Loucy (cell line): ENCODE results near the gene CLEC4M.

Experiments
- H2AFZ ChIP-seq: fragments of 200-600 bp; sonication (generic); 2 replicates; pipeline ENCODE4 v1.6.0; 2016; ENCODE audit warnings: antibody characterized with exemption, mild to moderate bottlenecking, low read length, moderate library complexity
- H3F3A ChIP-seq: fragments of 200-600 bp; 2 replicates; pipeline ENCODE4 v1.6.0; 2016; ENCODE audit warnings: antibody characterized with exemption, low read depth, mild to moderate bottlenecking
- H3K27me3 ChIP-seq: fragments of 200-600 bp; sonication (generic); 2 replicates; pipeline ENCODE4 v1.6.1; 2014; ENCODE audit warnings: low read length, mild to moderate bottlenecking; ENCODE audit not compliant: insufficient read depth, poor library complexity, severe bottlenecking
- H3K36me3 ChIP-seq: fragments of 200-600 bp; sonication (generic); 2 replicates; pipeline ENCODE4 v1.6.1; 2016; ENCODE audit warnings: low read length; ENCODE audit not compliant: insufficient read depth
- H3K4me1 ChIP-seq: fragments of 200-600 bp; sonication (generic); 2 replicates; pipeline ENCODE4 v1.5.1; 2014; ENCODE audit warnings: low read length, mild to moderate bottlenecking; ENCODE audit not compliant: insufficient read depth, poor library complexity, severe bottlenecking
- H3K4me2 ChIP-seq: fragments of 200-600 bp; sonication (generic); 2 replicates; pipeline ENCODE4 v1.6.0; 2014; ENCODE audit warnings: antibody characterized with exemption, low read length, low read depth, mild to moderate bottlenecking; ENCODE audit not compliant: poor library complexity, severe bottlenecking
- H3K4me3 ChIP-seq: fragments of 200-600 bp; sonication (generic); 2 replicates; pipeline ENCODE4 v1.5.1; 2014; ENCODE audit warnings: low read length, mild to moderate bottlenecking, mixed read lengths; ENCODE audit not compliant: poor library complexity, severe bottlenecking
- H3K79me2 ChIP-seq: fragments of 200-600 bp; sonication (generic); 2 replicates; pipeline ENCODE4 v1.6.1; 2014; ENCODE audit warnings: low read length; ENCODE audit not compliant: insufficient read depth
- H3K9ac ChIP-seq: fragments of 200-600 bp; sonication (generic); 2 replicates; pipeline ENCODE4 v1.6.0; 2014; ENCODE audit warnings: mild to moderate bottlenecking, low read depth, low read length, moderate library complexity; ENCODE audit not compliant: poor library complexity, severe bottlenecking
- H3K9me2 ChIP-seq: fragments of 200-600 bp; sonication (generic); replicated peaks from 2 replicates; pipeline ENCODE4 v1.6.1; 2016; ENCODE audit warnings: low read depth, low read length, mixed read lengths
- H3K9me3 ChIP-seq: fragments of 200-600 bp; sonication (generic); 2 replicates; pipeline ENCODE4 v1.6.1; 2014; ENCODE audit warnings: mild to moderate bottlenecking, antibody characterized with exemption, low read length, low read depth; ENCODE audit not compliant: insufficient read depth
- H4K20me1 ChIP-seq: fragments of 200-600 bp; sonication (generic); 2 replicates; pipeline ENCODE4 v1.6.0; 2014; ENCODE audit warnings: antibody characterized with exemption, low read length, mild to moderate bottlenecking; ENCODE audit not compliant: insufficient read depth, poor library complexity, severe bottlenecking
- EZH2phosphoT487 ChIP-seq: fragments of 200-600 bp; IDR thresholded peaks from 2 replicates; pipeline ENCODE4 v1.6.1; 2018; ENCODE audit warnings: antibody characterized with exemption, mild to moderate bottlenecking, moderate library complexity, borderline replicate concordance
- TF ChIP-seq, protein P1 (sequence below): fragments of 200-600 bp; sonication (generic); conservative IDR thresholded peaks from 2 replicates; pipeline ENCODE4 v1.5.1; 2014; ENCODE audit warnings: mild to moderate bottlenecking, antibody characterized with exemption, low read length

Gene CLEC4M

DNA sequence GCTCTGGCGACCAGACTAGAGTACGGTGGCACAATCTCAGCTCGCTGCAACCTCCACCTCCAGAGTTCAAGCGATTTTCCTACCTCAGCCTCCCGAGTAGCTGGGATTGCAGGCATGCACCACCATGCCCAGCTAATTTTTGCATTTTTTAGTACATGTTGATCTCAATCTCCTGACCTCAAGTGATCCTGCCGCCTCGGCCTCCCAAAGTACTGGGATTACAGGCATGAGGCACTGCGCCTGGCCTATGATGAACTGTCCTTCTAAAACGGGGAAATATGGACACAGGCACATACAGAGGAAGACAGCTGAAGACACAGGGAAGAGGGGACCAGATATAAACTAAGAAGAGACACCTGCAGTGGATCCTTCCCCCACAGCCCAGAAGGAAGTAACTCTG is 12.7 kb downstream of the CLEC4M start:
- no peaks in the 10 kb centered on the region for H3F3A ChIP-seq
- no peak overlapping the region for H3K4me3 ChIP-seq
- no peaks in the 10 kb centered on the region for H4K20me1 ChIP-seq
- no peak overlapping the region for H3K9ac ChIP-seq
- H3K27me3 ChIP-seq, result no peaks in the 10 kb centered on the region
- H3K4me1 ChIP-seq, result no peaks in the 10 kb centered on the region
- H3K9me2 ChIP-seq, result no peaks in the 10 kb centered on the region
- H3K36me3 ChIP-seq, result no peaks in the 10 kb centered on the region
- no peaks in the 10 kb centered on the region for H3K79me2 ChIP-seq
- TF ChIP-seq, protein P1, sequence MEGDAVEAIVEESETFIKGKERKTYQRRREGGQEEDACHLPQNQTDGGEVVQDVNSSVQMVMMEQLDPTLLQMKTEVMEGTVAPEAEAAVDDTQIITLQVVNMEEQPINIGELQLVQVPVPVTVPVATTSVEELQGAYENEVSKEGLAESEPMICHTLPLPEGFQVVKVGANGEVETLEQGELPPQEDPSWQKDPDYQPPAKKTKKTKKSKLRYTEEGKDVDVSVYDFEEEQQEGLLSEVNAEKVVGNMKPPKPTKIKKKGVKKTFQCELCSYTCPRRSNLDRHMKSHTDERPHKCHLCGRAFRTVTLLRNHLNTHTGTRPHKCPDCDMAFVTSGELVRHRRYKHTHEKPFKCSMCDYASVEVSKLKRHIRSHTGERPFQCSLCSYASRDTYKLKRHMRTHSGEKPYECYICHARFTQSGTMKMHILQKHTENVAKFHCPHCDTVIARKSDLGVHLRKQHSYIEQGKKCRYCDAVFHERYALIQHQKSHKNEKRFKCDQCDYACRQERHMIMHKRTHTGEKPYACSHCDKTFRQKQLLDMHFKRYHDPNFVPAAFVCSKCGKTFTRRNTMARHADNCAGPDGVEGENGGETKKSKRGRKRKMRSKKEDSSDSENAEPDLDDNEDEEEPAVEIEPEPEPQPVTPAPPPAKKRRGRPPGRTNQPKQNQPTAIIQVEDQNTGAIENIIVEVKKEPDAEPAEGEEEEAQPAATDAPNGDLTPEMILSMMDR, result no peak
- TF ChIP-seq EZH2phosphoT487, result no peak
- H2AFZ ChIP-seq, result no peak overlapping the region
- H3K4me2 ChIP-seq, result no peak overlapping the region
- H3K9me3 ChIP-seq, result no peaks in the 10 kb centered on the region; the same call in 1 of the 2 replicates

DNA sequence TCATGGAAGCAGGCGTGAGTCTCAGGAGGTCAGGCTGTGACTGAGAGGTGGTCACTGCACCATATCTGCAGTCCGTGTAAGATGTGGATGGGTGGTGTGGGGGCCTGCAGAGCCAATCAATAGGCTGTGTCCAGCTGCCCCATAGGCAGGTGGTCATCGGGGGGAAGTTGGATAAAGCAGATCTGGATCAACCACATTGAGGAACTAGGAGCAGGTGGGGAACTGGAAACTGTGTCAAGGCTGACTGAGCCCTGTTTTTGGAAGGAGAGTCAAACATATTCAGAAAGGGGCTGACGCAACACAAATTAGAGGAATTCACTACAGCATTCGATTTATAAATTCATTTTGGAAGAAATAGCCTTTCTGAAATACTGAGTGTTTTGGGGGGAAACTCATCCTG is 15.0 kb downstream of the CLEC4M start:
- H3K4me3 ChIP-seq, result no peak overlapping the region
- H3F3A ChIP-seq, result no peaks in the 10 kb centered on the region
- no peaks in the 10 kb centered on the region for H3K4me1 ChIP-seq
- H3K36me3 ChIP-seq, result no peaks in the 10 kb centered on the region
- H3K9ac ChIP-seq, result no peak overlapping the region
- H3K9me3 ChIP-seq, result no peaks in the 10 kb centered on the region; the same call in 1 of the 2 replicates
- no peaks in the 10 kb centered on the region for H3K27me3 ChIP-seq
- no peaks in the 10 kb centered on the region for H3K79me2 ChIP-seq
- TF ChIP-seq, protein P1, result no peak
- TF ChIP-seq EZH2phosphoT487, result no peak
- H2AFZ ChIP-seq, result no peak overlapping the region
- no peak overlapping the region for H3K4me2 ChIP-seq
- H4K20me1 ChIP-seq, result no peaks in the 10 kb centered on the region
- no peaks in the 10 kb centered on the region for H3K9me2 ChIP-seq

DNA sequence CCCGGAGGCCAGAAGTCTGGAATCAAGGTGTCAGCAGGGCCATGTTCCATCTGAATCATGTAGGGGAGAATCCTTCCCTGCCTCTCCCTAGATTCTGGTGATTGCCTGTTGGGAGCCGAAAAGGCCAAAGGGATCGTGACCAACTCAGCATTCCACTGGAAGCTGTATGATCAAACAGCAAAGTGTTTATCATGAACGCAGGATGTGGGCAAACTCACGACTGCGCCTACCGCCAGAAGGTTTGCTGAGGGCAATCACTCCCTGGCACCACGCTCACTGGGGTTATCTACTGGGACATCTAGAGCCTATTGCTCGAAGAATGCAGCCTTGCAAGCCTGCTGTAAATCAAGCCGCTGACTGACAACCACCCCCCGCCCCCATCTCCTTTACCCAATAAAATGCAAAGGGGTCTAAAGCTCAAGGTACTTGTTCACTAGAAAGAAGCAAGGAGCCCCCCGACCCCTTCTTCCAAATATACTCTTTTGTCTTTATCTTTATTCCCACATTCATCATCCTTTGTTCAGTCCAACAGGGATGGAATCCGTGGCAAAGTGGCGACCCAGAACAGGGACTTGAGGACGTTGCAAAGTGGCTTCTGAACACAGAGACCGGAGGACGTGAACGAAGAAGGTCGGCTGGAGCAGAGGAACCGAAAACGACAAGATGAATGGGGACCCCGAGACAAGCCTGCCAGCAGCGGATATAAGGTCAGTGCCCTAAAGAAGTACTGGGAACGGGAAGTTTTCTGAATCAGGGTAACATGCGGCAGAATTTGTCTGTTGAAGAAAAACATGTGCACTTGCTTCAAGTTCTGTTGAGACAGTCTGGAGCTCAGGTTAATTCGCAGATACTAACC is 16.8 kb downstream of the CLEC4M start:
- no peak overlapping the region for H3K4me3 ChIP-seq
- no peaks in the 10 kb centered on the region for H3K4me1 ChIP-seq
- no peaks in the 10 kb centered on the region for H3K9me2 ChIP-seq
- H3K9ac ChIP-seq, result no peak overlapping the region
- H2AFZ ChIP-seq, result no peak overlapping the region
- no peaks in the 10 kb centered on the region for H3F3A ChIP-seq
- H3K36me3 ChIP-seq, result no peaks in the 10 kb centered on the region
- TF ChIP-seq, protein P1, result no peak
- TF ChIP-seq EZH2phosphoT487, result no peak
- H3K4me2 ChIP-seq, result no peak overlapping the region
- H3K27me3 ChIP-seq, result no peaks in the 10 kb centered on the region
- no peaks in the 10 kb centered on the region for H4K20me1 ChIP-seq
- no peaks in the 10 kb centered on the region for H3K79me2 ChIP-seq
- H3K9me3 ChIP-seq, result peaks cover 3% of the 10 kb centered on the region; the same call in 1 of the 2 replicates
